Measurements from ENCODE around the gene TC2N.
"Not testable (repeated sequence)": the region's sequence is repeated elsewhere in the genome, so short reads cannot be mapped to it uniquely, and the experiment has no call there.

Gene TC2N

DNA sequence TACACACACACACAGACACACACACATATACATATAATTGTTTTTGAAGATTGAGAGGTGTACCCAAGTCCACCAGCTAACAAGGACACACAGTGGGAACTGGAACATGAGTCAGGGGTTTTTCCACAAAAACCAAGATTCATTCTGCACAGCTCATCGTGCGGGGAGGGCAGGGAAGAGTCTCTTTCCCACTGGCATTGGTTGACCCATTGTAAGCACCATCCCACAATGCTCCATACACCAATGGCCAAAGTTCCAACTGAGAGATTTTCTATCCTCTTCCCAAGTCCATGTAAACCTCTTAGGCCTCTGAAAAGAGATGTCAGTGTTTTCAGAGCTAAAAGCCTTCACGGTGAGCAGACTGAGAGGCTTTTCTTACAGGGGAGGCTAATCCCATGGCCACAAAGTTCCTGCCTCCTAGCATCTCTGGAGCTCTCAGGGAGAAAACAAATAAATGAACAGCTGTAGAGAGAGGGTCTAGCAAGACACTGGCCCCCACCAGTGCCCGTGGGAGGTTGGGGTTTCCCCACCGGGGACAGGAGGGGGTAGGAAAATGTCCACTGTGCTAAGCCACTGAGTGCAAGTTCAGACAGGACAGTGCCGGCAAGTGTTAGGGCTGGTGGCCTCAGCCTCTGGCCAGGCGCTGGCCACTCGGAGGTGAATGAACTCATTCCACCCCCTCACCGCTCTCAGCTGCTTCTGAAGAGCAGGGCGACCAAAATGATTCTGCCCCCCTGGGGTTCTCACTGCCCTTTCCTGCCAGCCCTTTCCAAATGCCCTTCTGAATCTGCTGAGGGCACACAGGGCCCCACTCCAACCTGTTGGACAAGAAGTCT, 21.5 kb upstream of the TC2N start:
- DNase-seq: no peak

GRCh38 chr14:91886961-91887360, 19.6 kb upstream of the TC2N start:
- no peak for DNase-seq

- DNase-seq: no peak
Observed at GRCh38 chr14:91885839-91886238, 18.5 kb upstream of the TC2N start.

- no peak for DNase-seq
Observed at GRCh38 chr14:91885113-91885712, 17.9 kb upstream of the TC2N start.

DNA sequence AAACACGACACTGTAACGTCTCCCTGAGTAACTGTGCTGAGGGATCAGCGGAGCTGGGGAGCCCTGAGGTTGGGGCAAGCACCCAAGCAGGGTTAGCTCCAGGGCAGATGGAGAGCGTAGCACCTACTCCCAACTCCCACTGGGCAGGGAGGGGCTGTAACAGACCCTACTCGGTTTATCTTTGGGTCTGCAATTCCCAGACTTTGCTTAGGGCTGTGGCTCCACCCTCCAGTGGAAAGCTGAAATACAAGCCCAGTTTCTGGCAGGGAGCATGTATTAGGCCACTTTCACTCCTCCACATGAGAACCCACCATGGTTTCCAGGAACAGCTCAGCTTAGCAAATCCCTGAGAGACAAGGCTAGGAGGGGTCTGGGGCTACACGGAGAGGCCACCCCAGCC, 17.3 kb upstream of the TC2N start:
- DNase-seq: no peak

- DNase-seq: no peak
Observed at GRCh38 chr14:91883753-91884152, 16.4 kb upstream of the TC2N start.

DNA sequence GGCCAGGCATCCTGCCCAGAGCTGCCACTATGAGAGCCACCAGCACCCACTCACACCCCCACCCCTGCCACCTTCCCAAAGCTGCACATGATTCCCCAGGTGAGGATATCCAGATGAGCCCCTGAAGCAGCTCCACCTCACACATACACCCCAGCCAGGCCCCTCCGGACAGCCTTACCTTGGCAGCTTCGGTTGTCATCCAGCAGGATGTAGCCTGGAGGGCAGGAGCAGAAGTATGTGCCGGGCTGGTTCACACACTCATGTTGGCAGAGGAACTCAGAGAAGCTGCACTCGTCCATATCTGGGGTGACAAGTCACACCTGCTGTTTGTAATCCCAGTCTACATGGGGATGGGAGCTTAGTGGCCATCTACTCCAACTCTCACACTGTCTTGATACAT, 15.4 kb upstream of the TC2N start:
- no peak for DNase-seq

- DNase-seq: no peak
Observed at GRCh38 chr14:91882369-91882768, 15.0 kb upstream of the TC2N start.

DNA sequence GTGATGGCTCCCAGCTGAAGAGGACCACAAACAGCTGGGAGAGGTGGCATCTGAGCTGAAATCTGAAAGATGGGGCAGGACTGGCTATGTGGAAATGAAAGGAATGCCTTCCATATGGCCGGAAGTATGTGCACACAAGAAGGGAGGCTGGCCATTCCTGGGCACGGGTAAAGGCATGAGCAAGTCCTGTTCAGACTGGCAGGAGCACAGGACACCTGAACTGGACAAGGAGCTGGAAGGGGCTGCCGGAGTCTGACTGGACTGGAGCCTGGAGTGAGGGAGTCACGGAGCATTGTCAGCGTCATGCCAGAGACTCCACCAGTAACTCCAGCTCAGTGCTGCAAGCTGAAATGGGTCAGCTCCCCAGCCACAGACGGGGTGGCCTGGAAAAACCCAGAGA, 11.9 kb upstream of the TC2N start:
- no peak for DNase-seq

DNA sequence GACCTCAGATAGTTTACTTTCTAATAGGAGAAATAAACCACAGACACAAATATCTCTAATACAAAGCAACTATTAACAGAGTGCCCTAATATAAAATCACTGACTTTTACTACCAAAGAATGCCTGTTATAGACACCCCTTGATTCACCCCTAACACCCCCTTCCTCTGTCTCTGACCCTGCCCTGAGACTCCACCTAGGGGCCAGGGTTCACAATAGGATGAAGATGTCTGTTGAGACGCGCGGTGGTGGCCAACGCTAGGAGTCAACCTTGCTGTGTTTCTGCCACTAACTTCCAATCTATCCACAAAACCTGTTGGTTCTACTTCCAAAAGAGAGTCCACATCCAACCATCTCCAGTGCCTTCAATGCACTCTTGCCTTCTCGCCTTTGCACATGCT, 10.9 kb upstream of the TC2N start:
- no peak for DNase-seq

- no peak for DNase-seq
Observed at GRCh38 chr14:91877376-91877915, 10.1 kb upstream of the TC2N start.

- DNase-seq: no peak
Observed at GRCh38 chr14:91876492-91876891, 9.2 kb upstream of the TC2N start.

DNA sequence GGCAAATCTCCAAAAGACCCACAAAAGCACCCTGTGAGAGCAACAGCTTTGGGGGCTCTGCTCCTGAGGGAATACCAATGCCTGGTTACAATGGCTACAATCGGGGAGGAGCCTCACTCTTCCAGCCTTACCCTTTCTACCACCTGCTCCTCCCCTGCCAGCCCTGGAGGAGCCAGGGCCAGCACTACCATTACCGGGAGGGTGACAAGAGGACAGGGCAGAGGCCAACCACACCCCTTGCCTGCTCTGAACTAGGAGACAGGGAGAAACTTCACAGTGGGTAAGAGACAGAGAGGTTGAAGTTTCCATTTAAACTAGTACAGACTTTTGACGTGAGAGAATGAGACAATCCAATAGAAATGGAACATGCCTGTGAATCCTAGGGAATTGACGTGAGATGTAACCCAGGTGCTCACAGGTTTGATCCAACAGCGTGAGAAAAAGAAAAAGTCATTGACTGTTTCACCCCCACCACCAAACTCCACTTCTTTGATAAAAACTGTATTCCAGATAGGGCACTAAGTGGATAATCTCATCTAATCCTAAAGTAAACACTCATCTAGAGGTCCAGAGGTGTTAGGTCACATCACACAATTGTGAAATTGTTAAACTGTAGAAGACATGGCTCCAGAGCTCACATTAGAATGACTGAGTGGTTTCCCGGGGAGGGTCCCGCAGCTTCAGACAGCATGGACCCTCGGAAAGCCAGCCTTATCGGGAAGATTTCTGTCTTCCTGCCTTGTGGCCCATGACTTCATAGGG, 8.4 kb upstream of the TC2N start:
- no peak for DNase-seq

- no peak for DNase-seq
Observed at GRCh38 chr14:91873471-91874415, 6.4 kb upstream of the TC2N start.

- DNase-seq: no peak
Observed at GRCh38 chr14:91872517-91873470, 5.5 kb upstream of the TC2N start.

- no peak for DNase-seq
Observed at GRCh38 chr14:91872011-91872501, 4.7 kb upstream of the TC2N start.

GRCh38 chr14:91871401-91871800, 4.1 kb upstream of the TC2N start:
- not testable (repeated sequence) for DNase-seq

- no peak for DNase-seq
Observed at GRCh38 chr14:91870890-91871289, 3.6 kb upstream of the TC2N start.

- DNase-seq: no peak
Observed at GRCh38 chr14:91870001-91870400, 2.7 kb upstream of the TC2N start.

- no peak for DNase-seq
Observed at GRCh38 chr14:91869556-91869955, 2.2 kb upstream of the TC2N start.

All from retina (tissue), 1 donor.